ENCODE results near the gene SGF29. TPM values are rescaled to one million over a fixed set of nuclear protein-coding genes. Genes with fewer than 3 reads are reported as not detected.

Gene SGF29
- total and polyA plus RNA-seq, 9 of the 15 experiments (the other 6 are each of a cell fraction or from before 2014, with no cell fraction given): 2.6 to 36.1 (median 21.2) TPM

- TF ChIP-seq ZNF318 (IDR thresholded peaks at IDR 0.05; ENCODE audit: borderline replicate concordance in 1 of 2, low read depth in 1 of 2) (no peak), ETS2 (tag; IDR thresholded peaks at IDR 0.05; ENCODE audit: borderline replicate concordance, poor library complexity, severe bottlenecking) (no peak), FOXK2 (conservative IDR thresholded peaks at IDR 0.05 in 1 of 2, IDR thresholded peaks at IDR 0.05 in 1 of 2; ENCODE audit: low read depth in 2 of 2) (no peak), PCBP2 (IDR thresholded peaks at IDR 0.05; ENCODE audit: low read depth, low read length, poor library complexity, severe bottlenecking) (no peak), PYGO2 (tag; IDR thresholded peaks at IDR 0.05) (no peak), MYBL2 (IDR thresholded peaks at IDR 0.05; ENCODE audit: low read depth) (no peak), MYBL2 (CRISPR knock-in tag; IDR thresholded peaks at IDR 0.05; ENCODE audit: borderline replicate concordance) (no peak), ZNF766 (CRISPR knock-in tag; conservative IDR thresholded peaks at IDR 0.05) (no peak; the same call in 1 of the 2 replicates), ETS1 (conservative IDR thresholded peaks at IDR 0.05; ENCODE audit: control insufficient read depth, low read depth, low read length) (peak; percentile 57), ZFP1 (CRISPR knock-in tag; IDR thresholded peaks at IDR 0.05) (no peak; the same call in 1 of the 2 replicates), EP300 (IDR thresholded peaks at IDR 0.05; ENCODE audit: low read length) (no peak), LARP7 (IDR thresholded peaks at IDR 0.05) (no peak)
Measured at GRCh38 chr16:28553776-28554633, at the start of gene SGF29 (continued).
